HG02798 (cell line): ENCODE measurements around the gene ST8SIA1.

Source experiments
- ATAC-seq: cut with Tn5 transposase; IDR thresholded peaks from one replicate; pipeline ENCODE4 v1.9.1; 2021; ENCODE audit warnings: mild to moderate bottlenecking; ENCODE audit not compliant: unreplicated experiment, poor library complexity

The ST8SIA1 gene

DNA sequence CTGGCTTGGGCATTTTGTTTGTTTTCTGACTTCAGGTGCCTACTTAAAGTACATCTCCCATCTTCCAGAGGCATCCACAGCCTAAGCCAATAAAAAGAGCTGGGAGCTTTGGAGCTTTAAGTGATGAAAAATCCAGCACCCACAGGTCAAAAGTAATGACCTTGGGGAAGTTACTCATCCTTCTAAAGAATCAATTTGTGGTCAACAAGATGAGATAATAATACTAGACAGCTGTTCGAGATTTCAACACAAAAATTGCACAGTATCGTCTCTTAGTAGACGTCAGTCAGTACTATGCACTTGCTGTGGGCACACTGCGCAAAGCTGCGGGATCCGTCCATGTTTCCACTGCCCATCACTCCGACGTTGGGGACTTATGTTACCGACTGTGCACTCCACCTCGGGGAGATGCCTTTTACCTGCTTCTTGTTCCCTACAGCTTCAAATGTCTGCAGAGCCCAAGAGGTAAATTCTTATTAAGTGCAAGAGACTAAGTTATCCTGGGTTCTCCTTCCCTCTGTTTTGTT lies 1.3 kb downstream of the ST8SIA1 start:
- no peak for ATAC-seq

DNA sequence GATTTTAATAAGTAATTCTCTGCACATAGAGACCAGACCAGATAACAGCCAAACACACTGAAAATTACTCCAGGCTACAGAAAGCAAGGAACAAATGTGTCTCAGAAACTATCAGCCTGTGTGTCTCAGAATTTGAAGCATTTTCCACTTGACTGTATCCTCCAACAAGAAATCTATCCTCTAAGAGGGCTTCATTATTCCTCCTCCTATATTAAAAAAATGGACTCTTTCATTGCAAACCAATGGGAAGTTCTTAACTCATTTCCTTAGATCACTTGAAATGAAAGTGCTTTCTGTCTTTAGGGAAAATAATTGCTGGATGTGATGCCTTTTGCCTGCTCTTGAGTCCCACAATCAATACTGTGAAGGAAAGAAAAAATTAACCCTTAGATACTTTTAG lies 2.3 kb downstream of the ST8SIA1 start:
- ATAC-seq, result no peak

DNA sequence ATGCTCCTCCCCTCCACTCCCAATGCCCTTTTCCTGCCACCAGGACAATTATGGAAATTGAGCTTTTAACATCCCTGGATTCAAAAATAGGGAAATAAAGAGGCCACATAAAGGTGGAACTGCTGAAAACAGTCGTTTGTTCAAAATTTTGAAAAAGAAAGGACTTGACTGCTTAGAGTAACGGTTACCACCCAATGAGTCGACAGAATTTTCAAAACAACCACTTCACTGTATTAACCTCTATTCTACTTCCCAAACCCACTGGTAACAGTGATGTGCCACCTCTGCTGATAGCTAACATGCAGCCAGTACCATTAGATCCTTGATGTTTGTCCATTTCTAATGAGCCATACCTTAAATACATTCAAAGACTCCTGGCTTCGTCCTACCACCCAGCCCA lies 4.9 kb downstream of the ST8SIA1 start:
- no peak for ATAC-seq

DNA sequence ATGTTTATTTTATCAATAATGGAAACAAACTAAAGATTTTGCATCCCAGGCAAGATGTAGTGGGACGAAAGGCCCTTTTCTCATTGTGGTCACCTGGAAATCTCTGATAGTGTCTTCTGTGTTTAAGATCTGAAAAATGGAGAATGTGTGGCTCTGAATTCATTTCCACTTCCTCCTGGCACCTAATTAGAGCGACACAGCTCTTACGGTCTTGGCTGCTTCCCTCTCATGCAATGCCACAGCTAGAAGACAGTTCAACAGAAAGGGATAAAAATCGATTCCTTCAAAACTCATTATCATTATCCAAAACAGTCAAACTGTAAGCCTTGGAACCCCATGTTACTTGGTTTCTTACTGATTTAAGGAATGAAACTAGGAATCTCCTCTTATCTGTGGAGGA lies 9.3 kb downstream of the ST8SIA1 start:
- no peak for ATAC-seq

DNA sequence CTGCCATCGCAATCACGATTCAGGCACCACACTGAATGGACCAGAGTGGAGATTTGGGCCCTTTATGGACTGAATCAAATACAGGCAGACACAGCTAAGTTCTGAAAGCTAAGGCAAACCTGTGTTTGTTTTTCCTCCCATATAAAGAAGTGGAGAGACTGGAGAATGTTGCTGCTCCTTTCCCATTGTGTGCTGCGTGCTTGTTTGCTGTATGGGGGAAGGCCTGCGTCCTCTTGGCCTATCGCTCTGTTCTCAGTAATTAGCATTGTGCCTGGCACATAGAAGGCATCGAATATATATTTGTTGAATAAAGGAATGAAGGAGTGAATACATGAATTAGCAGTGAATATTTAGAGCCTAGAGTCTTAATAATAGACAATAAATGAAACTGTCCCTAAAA lies 12.4 kb downstream of the ST8SIA1 start:
- ATAC-seq, result no peak

DNA sequence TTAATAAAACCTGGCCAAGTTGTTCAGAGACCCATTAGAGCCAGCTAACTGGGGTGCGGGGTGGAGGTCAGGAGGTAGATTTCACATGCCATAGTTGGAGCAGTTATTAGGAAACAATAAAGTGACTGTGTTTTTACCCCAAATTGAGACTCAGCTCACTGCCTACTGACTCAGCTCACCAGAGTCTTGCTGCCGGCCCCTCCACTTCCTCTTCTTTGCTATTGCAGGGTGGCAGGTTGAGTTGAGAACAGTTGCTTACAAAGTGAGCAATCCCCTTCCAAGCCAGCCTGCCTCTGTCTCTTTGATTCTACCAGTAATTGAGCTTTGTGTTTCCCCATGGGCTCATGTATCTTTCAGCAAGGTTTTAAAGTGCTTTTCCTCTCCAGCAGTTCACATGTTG lies 12.9 kb downstream of the ST8SIA1 start:
- ATAC-seq, result no peak

DNA sequence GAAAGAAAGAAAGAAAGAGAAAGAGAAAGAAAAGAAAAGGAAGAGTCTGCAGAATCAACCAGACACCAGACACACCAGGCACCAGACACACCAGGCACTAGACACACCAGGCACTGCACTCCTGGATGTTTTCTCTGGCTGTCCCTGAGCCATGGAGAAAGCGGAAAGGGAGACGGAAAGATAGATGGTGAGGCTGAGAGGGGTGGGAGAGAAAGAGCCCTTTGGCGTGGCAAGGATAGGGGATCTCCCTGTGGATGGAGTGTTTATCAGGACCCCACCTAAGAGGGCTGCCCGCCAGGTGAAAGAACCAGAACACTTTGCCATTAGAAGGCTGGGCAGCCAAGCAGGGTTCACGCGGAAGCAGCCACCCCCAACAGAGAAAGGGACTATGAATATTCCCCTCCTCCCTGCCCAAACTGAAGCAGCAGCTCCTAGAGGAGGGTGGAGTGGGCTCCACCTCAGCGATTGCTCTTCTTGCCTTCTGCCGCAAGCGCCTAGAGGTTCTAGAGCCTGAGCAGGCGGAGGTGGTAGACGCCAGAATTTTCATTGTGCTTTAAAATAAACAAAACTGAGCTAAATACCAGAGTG lies 13.4 kb downstream of the ST8SIA1 start:
- no peak for ATAC-seq

DNA sequence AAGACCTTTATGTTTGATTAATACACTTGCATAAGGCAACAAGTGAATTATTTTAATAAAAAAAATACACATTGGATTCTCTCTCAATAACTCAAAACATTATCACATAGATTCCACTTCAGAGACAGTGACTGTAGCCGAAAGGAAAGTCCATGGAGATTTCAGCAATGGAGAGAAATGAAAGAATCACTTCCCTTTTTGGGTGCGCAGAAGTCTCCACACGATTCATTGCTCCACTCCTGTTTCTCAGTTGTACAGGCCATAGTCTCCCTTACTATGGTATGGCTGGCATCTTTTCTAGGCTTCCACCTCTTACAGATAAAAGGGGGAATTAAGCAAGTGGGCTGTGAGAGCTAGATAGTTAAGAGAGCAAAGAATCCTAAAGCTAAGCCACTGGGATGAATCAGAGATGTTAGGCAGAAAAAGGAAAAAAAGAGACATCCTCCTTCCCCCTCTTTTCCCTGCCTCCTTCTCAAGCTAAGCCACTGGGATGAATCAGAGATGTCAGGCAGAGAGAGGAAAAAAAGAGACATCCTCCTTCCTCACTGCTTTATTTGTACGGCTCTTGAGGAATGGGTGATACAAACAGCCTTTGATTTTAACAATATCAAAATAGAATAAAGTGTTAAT lies 16.3 kb downstream of the ST8SIA1 start:
- ATAC-seq, result no peak

DNA sequence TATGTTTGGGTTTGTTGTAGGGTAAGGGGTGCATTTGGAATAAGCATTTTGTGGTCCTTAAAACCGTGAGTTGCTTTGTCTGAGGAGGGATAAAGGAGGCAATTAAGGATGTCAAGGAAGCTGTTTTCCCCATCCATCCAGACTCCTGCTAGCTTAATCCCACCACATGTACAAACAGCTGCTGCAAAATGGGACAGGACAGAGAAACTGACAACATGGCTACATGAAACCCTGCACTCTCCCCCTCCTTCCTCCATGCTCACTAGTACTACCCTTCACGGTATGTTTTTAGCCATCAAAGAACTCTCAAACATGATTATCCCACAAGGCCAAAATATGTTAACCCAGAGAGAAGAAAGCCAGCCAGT lies 20.6 kb downstream of the ST8SIA1 start:
- ATAC-seq, result no peak

DNA sequence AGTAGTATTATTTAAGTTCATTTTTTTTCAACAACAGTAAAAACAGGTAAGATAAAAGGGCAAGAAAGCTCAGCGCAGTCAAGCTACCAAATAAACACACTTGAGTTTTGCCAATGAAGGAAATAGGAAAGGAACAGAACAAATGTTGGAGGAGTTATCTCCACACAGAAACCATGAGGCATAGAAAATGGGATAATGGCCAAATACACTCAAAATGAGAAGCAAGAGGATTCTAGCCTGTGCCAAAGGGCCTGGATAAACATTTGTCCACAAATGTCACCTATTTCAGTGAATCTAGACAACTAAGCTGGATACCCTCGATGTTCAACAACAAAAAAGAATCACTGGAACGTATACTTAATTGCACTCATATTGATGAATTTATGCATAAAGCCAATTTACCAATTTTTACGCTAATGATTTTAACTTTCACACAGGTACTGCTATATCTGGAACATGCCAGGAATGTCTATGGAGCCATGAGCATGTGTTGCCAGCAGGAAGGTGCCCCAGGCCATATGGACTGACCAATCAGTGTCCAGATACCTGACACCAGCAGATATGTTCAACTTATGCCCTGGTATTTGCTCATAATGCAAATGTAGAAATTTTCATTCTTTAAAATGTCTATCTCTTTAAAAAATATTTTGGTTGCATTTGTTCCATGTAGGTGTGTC lies 21.1 kb downstream of the ST8SIA1 start:
- ATAC-seq, result no peak

DNA sequence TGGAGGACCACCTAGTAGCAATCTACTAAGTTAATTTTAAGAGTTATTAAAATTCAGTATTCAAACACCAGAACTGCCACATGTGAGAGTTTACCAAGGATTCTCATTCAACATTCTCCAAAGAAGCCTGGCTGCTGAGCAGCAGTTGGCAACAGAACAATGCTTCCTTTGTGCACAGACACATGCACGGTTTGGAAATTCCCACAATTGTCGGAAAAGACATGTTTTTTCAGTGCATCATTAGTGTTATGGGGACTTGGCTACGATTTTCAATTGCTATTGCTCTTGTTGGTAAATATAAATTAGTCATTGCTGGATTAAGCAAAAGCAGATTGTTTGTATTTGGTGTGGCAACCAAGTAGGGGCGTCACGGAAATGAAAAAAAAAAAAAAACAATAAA lies 22.2 kb downstream of the ST8SIA1 start:
- ATAC-seq, result no peak

DNA sequence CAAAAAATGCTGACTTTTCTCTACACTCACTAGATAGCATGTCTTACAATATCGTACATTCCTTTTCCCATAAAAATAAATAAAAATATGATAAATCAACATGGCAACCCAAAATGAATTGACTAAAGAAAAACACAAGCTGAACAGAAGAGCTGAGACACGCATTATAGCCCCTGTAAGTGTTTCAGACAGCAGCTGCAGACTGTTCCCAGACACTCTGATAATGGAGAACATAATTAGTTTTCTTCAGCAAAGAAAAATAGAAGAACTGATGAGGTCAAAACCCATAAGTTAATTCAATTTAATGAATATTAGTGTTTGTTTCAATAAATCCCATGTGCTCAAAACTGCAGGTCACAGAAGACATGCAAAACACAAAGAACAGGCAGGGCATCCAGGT lies 23.8 kb downstream of the ST8SIA1 start:
- no peak for ATAC-seq

DNA sequence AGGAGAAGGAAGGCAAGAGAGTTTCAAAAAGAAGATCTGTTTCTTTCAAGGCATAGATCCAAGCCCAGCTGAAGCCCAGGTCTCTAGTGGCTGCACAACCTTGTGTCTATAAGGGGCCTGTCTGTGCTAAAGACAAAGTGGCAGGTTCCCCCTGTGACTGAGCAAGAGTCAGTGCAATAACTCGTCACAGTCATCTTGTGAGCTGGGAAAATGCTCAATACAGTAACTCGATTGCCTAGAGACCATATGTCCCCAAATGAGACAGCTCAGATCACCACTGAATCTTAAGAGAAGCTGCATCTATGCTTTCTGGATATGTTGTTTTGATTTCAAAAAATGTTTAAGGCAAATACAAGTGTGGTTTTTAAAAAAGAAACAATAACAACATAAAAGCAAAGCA lies 24.2 kb downstream of the ST8SIA1 start:
- no peak for ATAC-seq

DNA sequence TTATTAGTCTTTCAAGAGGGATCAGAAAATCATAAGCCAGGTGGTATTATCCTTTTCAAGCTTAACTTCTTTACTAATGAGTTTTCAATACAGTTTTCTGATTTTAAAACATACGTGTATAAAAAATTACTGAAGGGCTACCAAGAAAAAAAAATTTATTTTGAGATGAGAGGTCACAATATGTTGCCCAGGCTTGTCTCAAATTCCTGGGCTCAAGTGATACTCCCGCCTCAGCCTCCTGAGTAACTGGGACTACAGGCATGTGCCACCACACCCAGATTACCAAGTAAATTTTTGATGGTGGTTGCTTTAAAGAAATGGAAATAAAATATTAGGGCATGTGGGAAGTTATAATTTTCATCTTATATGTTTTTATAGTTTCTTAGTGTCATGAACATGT lies 26.7 kb downstream of the ST8SIA1 start:
- ATAC-seq, result no peak

DNA sequence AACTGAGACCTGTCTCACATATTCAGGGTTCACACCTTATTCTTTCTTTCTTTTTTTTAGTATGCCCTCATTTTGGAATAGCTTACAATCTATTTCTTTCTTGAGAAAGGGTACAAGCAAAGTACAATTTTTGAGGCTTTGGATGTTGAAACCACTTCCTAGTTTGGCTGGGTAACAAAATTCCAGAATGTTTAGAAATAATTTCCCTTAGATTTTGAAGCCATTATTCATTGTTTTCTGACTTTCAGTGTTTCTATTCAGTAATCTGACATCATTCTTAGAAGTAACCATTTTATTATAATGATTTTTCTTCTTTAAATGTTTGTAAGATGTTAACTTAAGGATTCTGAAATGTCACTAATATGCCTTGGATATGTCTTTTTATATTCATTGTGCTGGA lies 28.2 kb downstream of the ST8SIA1 start:
- ATAC-seq, result no peak

DNA sequence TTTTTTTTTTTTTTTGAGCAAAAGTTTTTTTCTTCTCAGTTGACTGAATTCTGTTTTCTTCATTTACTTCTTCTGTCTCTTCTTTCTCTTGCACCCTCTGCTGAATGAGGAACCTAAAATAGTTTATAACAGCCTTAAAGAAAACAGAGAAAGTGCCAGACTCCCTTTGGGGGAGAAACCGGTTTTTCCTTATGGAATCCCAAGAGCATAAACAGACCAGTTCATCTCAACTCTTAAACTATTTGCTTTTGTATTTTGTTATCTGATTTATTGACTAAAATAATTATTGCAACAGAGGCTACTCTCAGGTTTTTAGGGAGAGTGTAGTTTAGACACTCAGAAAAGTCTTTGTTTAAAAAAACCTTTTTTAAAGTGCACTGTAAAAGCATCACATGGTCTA lies 30.2 kb downstream of the ST8SIA1 start:
- no peak for ATAC-seq

DNA sequence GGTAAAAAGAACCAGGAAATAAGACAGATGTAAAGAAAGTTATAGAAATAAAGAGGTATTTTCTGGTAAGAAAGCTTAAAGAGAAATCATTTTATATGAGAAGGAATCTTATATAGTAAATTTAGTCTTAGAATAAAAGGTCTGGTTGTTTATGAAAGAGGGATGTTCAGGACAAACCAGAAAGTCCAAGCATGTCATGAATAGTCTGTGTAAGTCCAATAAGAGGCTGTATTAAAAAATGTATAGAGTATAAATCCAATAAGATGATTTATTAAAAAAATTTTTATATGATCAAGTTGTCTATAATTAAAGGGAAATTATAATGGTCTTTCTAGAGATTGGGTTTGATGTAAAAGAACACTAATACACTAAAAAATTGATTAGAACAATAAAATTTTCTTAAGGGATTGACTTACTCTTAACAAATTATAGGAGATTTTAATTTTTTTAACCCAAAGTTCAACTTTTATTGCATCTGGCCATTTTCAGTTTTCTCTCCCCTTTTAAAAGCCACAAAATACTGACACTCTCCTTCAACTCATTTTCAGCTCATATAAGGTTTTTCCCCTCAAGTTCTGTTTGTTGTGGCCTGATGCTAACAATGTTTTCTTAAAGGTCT lies 35.1 kb downstream of the ST8SIA1 start:
- ATAC-seq, result no peak

DNA sequence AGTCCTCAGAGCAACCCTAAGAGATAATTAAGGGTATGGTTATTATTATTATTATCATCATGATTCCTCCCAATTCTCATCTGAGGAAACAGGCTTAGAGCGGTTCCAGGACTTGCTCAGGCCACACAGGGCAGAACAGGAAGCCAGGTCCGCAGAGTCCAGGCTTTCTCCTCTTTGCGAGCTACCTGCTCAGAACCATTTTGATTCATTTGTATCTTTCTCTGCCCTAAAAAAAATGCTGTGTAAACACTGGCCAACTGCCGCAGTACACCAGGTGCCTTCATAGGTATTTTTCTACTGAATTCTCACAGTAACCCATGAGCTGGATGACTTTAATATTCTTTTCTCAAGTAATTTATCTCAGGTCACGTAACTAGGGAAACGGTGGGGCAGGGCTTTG lies 45.3 kb downstream of the ST8SIA1 start:
- no peak for ATAC-seq

DNA sequence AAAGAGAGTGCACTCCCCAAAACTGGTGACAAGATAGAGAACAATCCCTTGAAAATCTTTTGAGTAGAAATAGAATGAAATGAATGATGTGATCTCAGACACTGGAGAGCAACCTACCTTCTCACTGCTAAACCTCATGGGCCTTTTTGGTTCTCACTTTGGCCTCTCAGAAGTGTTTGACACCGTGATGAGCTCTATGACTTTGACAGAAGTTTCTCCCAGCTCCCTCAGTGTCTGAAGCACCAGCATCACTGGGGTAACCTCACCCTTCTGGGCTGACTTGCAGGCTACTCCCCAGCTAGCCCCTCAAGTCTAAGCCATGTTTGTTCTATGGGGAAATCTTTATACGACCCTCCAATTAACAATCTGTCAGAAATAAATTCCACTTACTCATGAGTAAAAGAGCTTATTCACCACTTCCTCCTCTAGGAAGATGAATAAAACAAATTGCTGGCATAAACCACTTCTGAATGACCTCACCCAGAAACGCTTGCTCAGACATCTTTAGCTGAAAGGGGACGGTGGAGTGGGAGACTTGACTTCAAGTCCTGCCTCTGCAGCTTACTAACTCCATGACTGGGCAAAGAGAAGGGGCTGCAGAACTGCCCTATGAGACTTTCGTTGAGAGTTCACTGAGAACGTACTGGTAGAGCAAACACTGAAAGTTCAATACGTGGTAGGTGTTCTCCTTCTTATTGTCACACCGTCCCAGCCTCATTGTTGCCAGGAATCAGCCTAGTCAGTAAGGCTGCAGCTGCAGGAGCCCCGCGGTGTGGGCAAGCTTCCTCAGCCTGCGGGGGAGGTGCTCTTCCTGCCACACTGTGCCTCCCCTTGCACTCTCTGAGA lies 46.5 kb downstream of the ST8SIA1 start:
- ATAC-seq, result no peak

DNA sequence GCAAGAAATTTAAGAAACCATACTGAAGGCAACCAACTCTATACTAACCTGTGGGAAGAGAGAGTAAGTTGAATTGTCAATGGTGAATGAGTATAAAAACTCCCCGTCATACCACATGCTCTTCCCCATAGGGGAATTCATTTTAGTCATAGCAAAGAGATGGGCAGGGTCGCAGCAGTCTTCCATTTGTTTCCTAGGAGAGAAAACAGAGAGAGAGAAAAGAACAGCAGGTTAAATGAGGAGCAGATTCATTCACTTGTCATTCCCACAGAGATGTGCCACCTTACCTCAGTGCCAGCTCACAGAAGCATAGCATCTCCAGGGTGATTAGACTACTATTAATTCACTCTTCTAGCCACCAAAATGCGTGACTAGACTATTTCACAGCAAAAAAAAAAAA lies 47.4 kb downstream of the ST8SIA1 start:
- no peak for ATAC-seq

DNA sequence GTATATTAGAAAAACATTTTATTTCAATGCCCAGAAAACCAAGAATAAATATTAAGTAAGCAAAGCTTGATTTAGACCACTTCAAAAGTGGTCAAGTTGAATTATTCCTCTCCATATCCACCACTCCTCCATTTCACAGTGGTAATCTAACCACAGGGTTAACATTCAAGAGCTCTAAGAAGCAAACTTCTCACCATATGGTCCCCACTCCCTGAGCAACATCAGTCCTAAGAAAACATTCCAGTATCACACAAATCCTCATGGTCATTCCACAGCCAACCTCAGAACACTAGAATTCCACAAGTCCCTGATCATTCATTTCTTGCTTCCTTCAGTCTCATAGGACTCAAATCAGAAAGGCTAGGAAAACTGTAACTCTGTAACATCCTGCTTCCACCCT lies 47.9 kb downstream of the ST8SIA1 start:
- ATAC-seq, result no peak
